SK-N-SH (cell line): ENCODE results near the gene HS3ST5. TPM values are rescaled to one million over a fixed set of nuclear protein-coding genes. Genes with fewer than 3 reads are reported as not detected.

Experiments
- CTCF ChIA-PET: fragments of 300-600, 350-600 bp; formaldehyde crosslinking; extraction: SDS; loops from one replicate; lab custom pipeline; 2021; lab: Yijun Ruan, JAX
- POLR2A ChIA-PET: fragments of 350-600 bp; sonication (Branson Sonifier 250); formaldehyde crosslinking; extraction: SDS; loops from one replicate; lab custom pipeline; 2020; ENCODE audit warnings: antibody characterized with exemption, inconsistent platforms; lab: Yijun Ruan, JAX
- DNase-seq: peaks from one replicate; pipeline ENCODE4 v3.0.0; 2012
- H2AFZ ChIP-seq: fragments of 200-600 bp; sonication (generic); 2 replicates; pipeline ENCODE4 v1.8.1; 2016; ENCODE audit warnings: antibody characterized with exemption, mild to moderate bottlenecking, low read depth
- H3F3A ChIP-seq: fragments of 200-600 bp; sonication (generic); replicated peaks from 2 replicates; pipeline ENCODE3; 2016; ENCODE audit warnings: antibody characterized with exemption, mild to moderate bottlenecking; ENCODE audit not compliant: insufficient read depth
- H3K27ac ChIP-seq, 2 experiments: fragments of 200-500 bp in 1 of 2; fragments of 200-600 bp in 1 of 2; sonication (Bioruptor generic) in 1 of 2; sonication (generic), shearing (Covaris generic) in 1 of 2; 2 replicates each; pipeline versions ENCODE4 v1.5.1 to v1.6.1; 2014 to 2016; ENCODE audit warnings: low read depth in 2 of 2, inconsistent platforms in 1 of 2, low read length in 1 of 2, mild to moderate bottlenecking in 1 of 2, mixed read lengths in 1 of 2
- H3K27me3 ChIP-seq: fragments of 200-600 bp; sonication (generic), shearing (Covaris generic); 2 replicates; pipeline ENCODE4 v1.6.1; 2016; ENCODE audit warnings: mixed run types; ENCODE audit not compliant: insufficient read depth
- H3K36me3 ChIP-seq, 2 experiments: fragments of 200-500 bp in 1 of 2; fragments of 200-600 bp in 1 of 2; sonication (Bioruptor generic) in 1 of 2; sonication (generic) in 1 of 2; replicated peaks in 1 of 2; 2 replicates each; pipeline versions ENCODE3 to v1.5.1; 2014 to 2016; ENCODE audit warnings: low read length in 1 of 2, mild to moderate bottlenecking in 1 of 2; ENCODE audit not compliant: insufficient read depth in 2 of 2, control insufficient read depth in 1 of 2
- H3K4me1 ChIP-seq, 2 experiments: fragments of 200-500 bp in 1 of 2; fragments of 200-600 bp in 1 of 2; sonication (Bioruptor generic) in 1 of 2; sonication (generic), shearing (Covaris generic) in 1 of 2; 2 replicates each; pipeline versions ENCODE4 v1.5.1 to v1.6.1; 2014 to 2016; ENCODE audit warnings: low read depth in 1 of 2, low read length in 1 of 2, mixed run types in 1 of 2; ENCODE audit not compliant: insufficient read depth in 2 of 2, control insufficient read depth in 1 of 2
- H3K4me2 ChIP-seq: fragments of 200-600 bp; sonication (generic), shearing (Covaris generic); 2 replicates; pipeline ENCODE4 v1.6.1; 2017; ENCODE audit warnings: mixed run types
- H3K4me3 ChIP-seq, 2 experiments: fragments of 200-500 bp in 1 of 2; fragments of 200-600 bp in 1 of 2; sonication (Bioruptor generic) in 1 of 2; sonication (generic), shearing (Covaris generic) in 1 of 2; 2 replicates each; pipeline versions ENCODE4 v1.5.1 to v1.8.1; 2014 to 2016; ENCODE audit warnings: low read depth in 2 of 2, inconsistent platforms in 1 of 2, low read length in 1 of 2, mild to moderate bottlenecking in 1 of 2, mixed read lengths in 1 of 2, moderate library complexity in 1 of 2
- H3K79me2 ChIP-seq: fragments of 200-600 bp; sonication (generic); 2 replicates; pipeline ENCODE4 v1.8.1; 2017; ENCODE audit warnings: mild to moderate bottlenecking; ENCODE audit not compliant: insufficient read depth
- H3K9ac ChIP-seq: fragments of 200-600 bp; sonication (generic); 2 replicates; pipeline ENCODE4 v1.6.1; 2017; ENCODE audit warnings: mixed run types
- H3K9me2 ChIP-seq: fragments of 200-600 bp; sonication (generic); 2 replicates; pipeline ENCODE4 v1.6.1; 2017; ENCODE audit warnings: mixed run types
- H3K9me3 ChIP-seq: fragments of 200-600 bp; sonication (generic); 2 replicates; pipeline ENCODE4 v1.6.1; 2017; ENCODE audit warnings: mixed run types, mild to moderate bottlenecking, moderate library complexity
- H4K20me1 ChIP-seq: fragments of 200-600 bp; sonication (generic); 2 replicates; pipeline ENCODE4 v1.6.1; 2017; ENCODE audit warnings: mild to moderate bottlenecking, mixed run types; ENCODE audit not compliant: insufficient read depth
- CHD2 ChIP-seq: fragments of 150-350 bp; IDR thresholded peaks from 2 replicates; pipeline ENCODE4 v1.6.1; 2018; ENCODE audit warnings: low read length; ENCODE audit not compliant: partially characterized antibody
- ELF1 ChIP-seq: IDR thresholded peaks from 2 replicates; pipeline ENCODE4 v1.4.0; 2012
- FOXM1 ChIP-seq: IDR thresholded peaks from 2 replicates; pipeline ENCODE4 v1.4.0; 2012; ENCODE audit warnings: low read depth, mild to moderate bottlenecking
- GATA2 ChIP-seq: sonication (generic); formaldehyde crosslinking; IDR thresholded peaks from 2 replicates; pipeline ENCODE4 v1.5.0; 2020; ENCODE audit warnings: mild to moderate bottlenecking, missing genetic modification reagents
- JUND ChIP-seq: IDR thresholded peaks from 2 replicates; pipeline ENCODE4 v1.4.0; 2012
- MEF2A ChIP-seq: IDR thresholded peaks from 2 replicates; pipeline ENCODE4 v1.4.0; 2012; ENCODE audit warnings: low read depth, borderline replicate concordance
- NFIC ChIP-seq: IDR thresholded peaks from 2 replicates; pipeline ENCODE4 v1.4.0; 2012; ENCODE audit warnings: borderline replicate concordance
- POLR2AphosphoS5 ChIP-seq: IDR thresholded peaks from 2 replicates; pipeline ENCODE4 v1.6.1; 2012; ENCODE audit warnings: low read depth, low read length
- RFX5 ChIP-seq: IDR thresholded peaks from 2 replicates; pipeline ENCODE4 v1.6.1; 2012; ENCODE audit warnings: mild to moderate bottlenecking, improper control_type of control experiment, low read length
- SMC3 ChIP-seq: IDR thresholded peaks from 2 replicates; pipeline ENCODE4 v1.6.1; 2012; ENCODE audit warnings: low read depth, low read length, improper control_type of control experiment
- TCF12 ChIP-seq: IDR thresholded peaks from 2 replicates; pipeline ENCODE4 v1.4.0; 2012
- TEAD4 ChIP-seq: IDR thresholded peaks from 2 replicates; pipeline ENCODE4 v1.4.0; 2012; ENCODE audit warnings: mild to moderate bottlenecking, borderline replicate concordance; ENCODE audit not compliant: insufficient read depth
- WGBS: methylation state at CpG from one replicate; pipeline ENCODE4 v1.1.6; 2017; ENCODE audit warnings: low lambda C conversion rate; 5-methylcytosine and 5-hydroxymethylcytosine counted together
- polyA plus RNA-seq, 3 experiments: library from polyadenylated mRNA; depleted of rRNA; stranded (reverse); fragments of >200 nt; gene quantifications; 2 replicates each; pipeline ENCODE4 v1.2.3, GENCODE V29; 2012
- TF ChIP-seq, protein P1 (sequence below): IDR thresholded peaks from 2 replicates; pipeline ENCODE4 v1.4.0; 2012; ENCODE audit warnings: low read depth, borderline replicate concordance
- TF ChIP-seq, protein P2 (sequence below): fragments of 200-600 bp; sonication (generic); IDR thresholded peaks from 2 replicates; pipeline ENCODE4 v1.6.1; 2017; ENCODE audit warnings: antibody characterized with exemption, mild to moderate bottlenecking, moderate library complexity
- TF ChIP-seq, protein P3 (sequence below): IDR thresholded peaks from 2 replicates; pipeline ENCODE4 v1.6.1; 2012; ENCODE audit warnings: mild to moderate bottlenecking, low read depth, low read length, moderate library complexity

The HS3ST5 gene
- polyA plus RNA-seq, 1 of the 3 experiments (the other 2 are of a cell fraction), result 0.02 TPM

DNA sequence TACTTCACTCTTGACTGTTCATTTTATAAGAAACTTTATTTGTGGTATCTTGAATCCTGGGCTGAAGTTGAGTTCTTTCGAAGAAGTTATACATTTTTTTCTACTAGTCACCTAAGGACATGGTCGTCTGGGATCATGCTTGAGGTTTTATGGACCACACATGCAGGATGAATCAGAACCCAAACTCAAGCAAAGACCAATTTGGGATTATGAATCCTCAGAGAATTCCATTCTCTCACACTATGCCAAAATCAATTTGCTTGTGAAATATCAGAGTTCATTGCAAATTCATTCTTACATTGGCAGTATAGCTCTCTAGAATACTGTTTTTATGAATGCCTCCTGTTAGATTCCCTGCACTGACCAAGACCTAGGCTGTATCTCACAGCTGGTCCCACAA, 257.6 kb downstream of the HS3ST5 start:
- Histone ChIP-seq H3K9ac (no peak overlapping the region), H3K4me2 (no peak overlapping the region), H3K27me3 (no peaks in the 10 kb centered on the region), H3K4me3 (no peak overlapping the region), H3F3A (no peaks in the 10 kb centered on the region), H4K20me1 (no peaks in the 10 kb centered on the region), H3K79me2 (no peaks in the 10 kb centered on the region), H3K27ac (no peak overlapping the region), H3K9me3 (no peaks in the 10 kb centered on the region), H3K9me2 (no peaks in the 10 kb centered on the region), H2AFZ (no peak overlapping the region), H3K4me1 (no peaks in the 10 kb centered on the region), H3K36me3 (no peaks in the 10 kb centered on the region)
- CTCF ChIA-PET, result no interaction called here
- 44% methylated on average over 2 of the region's 2 CpGs for WGBS
- POLR2A ChIA-PET, result no interaction called here
- TF ChIP-seq NFIC (no peak), MEF2A (no peak), GATA2 (CRISPR knock-in tag) (no peak), CHD2 (no peak), JUND (no peak), RFX5 (no peak), TEAD4 (no peak), ELF1 (no peak), FOXM1 (no peak), SMC3 (no peak), POLR2AphosphoS5 (no peak), TCF12 (no peak)
- TF ChIP-seq, protein P1, sequence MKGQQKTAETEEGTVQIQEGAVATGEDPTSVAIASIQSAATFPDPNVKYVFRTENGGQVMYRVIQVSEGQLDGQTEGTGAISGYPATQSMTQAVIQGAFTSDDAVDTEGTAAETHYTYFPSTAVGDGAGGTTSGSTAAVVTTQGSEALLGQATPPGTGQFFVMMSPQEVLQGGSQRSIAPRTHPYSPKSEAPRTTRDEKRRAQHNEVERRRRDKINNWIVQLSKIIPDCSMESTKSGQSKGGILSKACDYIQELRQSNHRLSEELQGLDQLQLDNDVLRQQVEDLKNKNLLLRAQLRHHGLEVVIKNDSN, result no peak
- TF ChIP-seq, protein P2, sequence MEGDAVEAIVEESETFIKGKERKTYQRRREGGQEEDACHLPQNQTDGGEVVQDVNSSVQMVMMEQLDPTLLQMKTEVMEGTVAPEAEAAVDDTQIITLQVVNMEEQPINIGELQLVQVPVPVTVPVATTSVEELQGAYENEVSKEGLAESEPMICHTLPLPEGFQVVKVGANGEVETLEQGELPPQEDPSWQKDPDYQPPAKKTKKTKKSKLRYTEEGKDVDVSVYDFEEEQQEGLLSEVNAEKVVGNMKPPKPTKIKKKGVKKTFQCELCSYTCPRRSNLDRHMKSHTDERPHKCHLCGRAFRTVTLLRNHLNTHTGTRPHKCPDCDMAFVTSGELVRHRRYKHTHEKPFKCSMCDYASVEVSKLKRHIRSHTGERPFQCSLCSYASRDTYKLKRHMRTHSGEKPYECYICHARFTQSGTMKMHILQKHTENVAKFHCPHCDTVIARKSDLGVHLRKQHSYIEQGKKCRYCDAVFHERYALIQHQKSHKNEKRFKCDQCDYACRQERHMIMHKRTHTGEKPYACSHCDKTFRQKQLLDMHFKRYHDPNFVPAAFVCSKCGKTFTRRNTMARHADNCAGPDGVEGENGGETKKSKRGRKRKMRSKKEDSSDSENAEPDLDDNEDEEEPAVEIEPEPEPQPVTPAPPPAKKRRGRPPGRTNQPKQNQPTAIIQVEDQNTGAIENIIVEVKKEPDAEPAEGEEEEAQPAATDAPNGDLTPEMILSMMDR, result no peak
- TF ChIP-seq, protein P3, sequence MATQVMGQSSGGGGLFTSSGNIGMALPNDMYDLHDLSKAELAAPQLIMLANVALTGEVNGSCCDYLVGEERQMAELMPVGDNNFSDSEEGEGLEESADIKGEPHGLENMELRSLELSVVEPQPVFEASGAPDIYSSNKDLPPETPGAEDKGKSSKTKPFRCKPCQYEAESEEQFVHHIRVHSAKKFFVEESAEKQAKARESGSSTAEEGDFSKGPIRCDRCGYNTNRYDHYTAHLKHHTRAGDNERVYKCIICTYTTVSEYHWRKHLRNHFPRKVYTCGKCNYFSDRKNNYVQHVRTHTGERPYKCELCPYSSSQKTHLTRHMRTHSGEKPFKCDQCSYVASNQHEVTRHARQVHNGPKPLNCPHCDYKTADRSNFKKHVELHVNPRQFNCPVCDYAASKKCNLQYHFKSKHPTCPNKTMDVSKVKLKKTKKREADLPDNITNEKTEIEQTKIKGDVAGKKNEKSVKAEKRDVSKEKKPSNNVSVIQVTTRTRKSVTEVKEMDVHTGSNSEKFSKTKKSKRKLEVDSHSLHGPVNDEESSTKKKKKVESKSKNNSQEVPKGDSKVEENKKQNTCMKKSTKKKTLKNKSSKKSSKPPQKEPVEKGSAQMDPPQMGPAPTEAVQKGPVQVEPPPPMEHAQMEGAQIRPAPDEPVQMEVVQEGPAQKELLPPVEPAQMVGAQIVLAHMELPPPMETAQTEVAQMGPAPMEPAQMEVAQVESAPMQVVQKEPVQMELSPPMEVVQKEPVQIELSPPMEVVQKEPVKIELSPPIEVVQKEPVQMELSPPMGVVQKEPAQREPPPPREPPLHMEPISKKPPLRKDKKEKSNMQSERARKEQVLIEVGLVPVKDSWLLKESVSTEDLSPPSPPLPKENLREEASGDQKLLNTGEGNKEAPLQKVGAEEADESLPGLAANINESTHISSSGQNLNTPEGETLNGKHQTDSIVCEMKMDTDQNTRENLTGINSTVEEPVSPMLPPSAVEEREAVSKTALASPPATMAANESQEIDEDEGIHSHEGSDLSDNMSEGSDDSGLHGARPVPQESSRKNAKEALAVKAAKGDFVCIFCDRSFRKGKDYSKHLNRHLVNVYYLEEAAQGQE, result no peak
- no peak for DNase-seq
